H9 (cell line): Measurements from ENCODE around the gene MYO5B. TPM values are rescaled to one million over a fixed set of nuclear protein-coding genes. Genes with fewer than 3 reads are reported as not detected.

Experiments used
- DNase-seq: peaks from one replicate; pipeline ENCODE4 v3.0.0-alpha.2; 2017
- H2AFZ ChIP-seq: one replicate; pipeline ENCODE4 v1.6.1; 2013; ENCODE audit warnings: mild to moderate bottlenecking, low read length, control low read depth, moderate library complexity
- H2AK5ac ChIP-seq: 2 replicates; pipeline ENCODE4 v1.6.1; 2013; ENCODE audit warnings: low read length, control low read depth, mixed read lengths; ENCODE audit not compliant: insufficient read length
- H2BK120ac ChIP-seq: one replicate; pipeline ENCODE4 v1.6.1; 2013; ENCODE audit warnings: low read depth, mild to moderate bottlenecking, low read length, control low read depth, inconsistent platforms; ENCODE audit not compliant: poor library complexity, severe bottlenecking
- H2BK12ac ChIP-seq: 2 replicates; pipeline ENCODE4 v1.6.1; 2013; ENCODE audit warnings: low read length, control low read depth, mixed read lengths, low read depth; ENCODE audit not compliant: insufficient read length
- H2BK15ac ChIP-seq: 2 replicates; pipeline ENCODE4 v1.6.1; 2013; ENCODE audit warnings: low read depth, low read length, control low read depth
- H2BK20ac ChIP-seq: one replicate; pipeline ENCODE4 v1.6.1; 2013; ENCODE audit warnings: low read depth, mild to moderate bottlenecking, low read length, control low read depth, inconsistent platforms; ENCODE audit not compliant: poor library complexity, severe bottlenecking
- H2BK5ac ChIP-seq: 2 replicates; pipeline ENCODE4 v1.6.1; 2013; ENCODE audit warnings: low read length, control low read depth, mixed read lengths; ENCODE audit not compliant: insufficient read length
- H3K14ac ChIP-seq: 2 replicates; pipeline ENCODE4 v1.6.1; 2013; ENCODE audit warnings: low read length, control low read depth; ENCODE audit not compliant: insufficient read depth
- H3K18ac ChIP-seq: 2 replicates; pipeline ENCODE4 v1.6.1; 2013; ENCODE audit warnings: low read depth, mild to moderate bottlenecking, mixed read lengths, low read length, control low read depth; ENCODE audit not compliant: insufficient read length
- H3K23ac ChIP-seq: 2 replicates; pipeline ENCODE4 v1.6.1; 2013; ENCODE audit warnings: low read length, control low read depth, mixed read lengths, low read depth; ENCODE audit not compliant: insufficient read length
- H3K23me2 ChIP-seq: 2 replicates; pipeline ENCODE4 v1.6.1; 2013; ENCODE audit warnings: low read depth, mild to moderate bottlenecking, mixed read lengths, low read length, control low read depth; ENCODE audit not compliant: insufficient read length, poor library complexity, severe bottlenecking
- H3K27ac ChIP-seq: 2 replicates; pipeline ENCODE4 v1.5.1; 2013; ENCODE audit warnings: low read length, control low read depth, mixed read lengths, low read depth; ENCODE audit not compliant: insufficient read length
- H3K27me3 ChIP-seq: 2 replicates; pipeline ENCODE4 v1.6.1; 2013; ENCODE audit warnings: low read length, control low read depth, inconsistent platforms; ENCODE audit not compliant: insufficient read depth
- H3K4ac ChIP-seq: 2 replicates; pipeline ENCODE4 v1.6.1; 2013; ENCODE audit warnings: low read depth, mild to moderate bottlenecking, control low read depth, inconsistent platforms, low read length, moderate library complexity
- H3K4me1 ChIP-seq: 2 replicates; pipeline ENCODE4 v1.6.1; 2013; ENCODE audit warnings: low read length, control low read depth, inconsistent platforms; ENCODE audit not compliant: insufficient read depth
- H3K4me2 ChIP-seq: 2 replicates; pipeline ENCODE4 v1.6.1; 2013; ENCODE audit warnings: low read length, control low read depth, mixed read lengths; ENCODE audit not compliant: insufficient read length, insufficient read depth
- H3K56ac ChIP-seq: 2 replicates; pipeline ENCODE4 v1.6.1; 2013; ENCODE audit warnings: low read depth, mild to moderate bottlenecking, mixed read lengths, low read length, control low read depth; ENCODE audit not compliant: insufficient read length
- H3K79me1 ChIP-seq: 2 replicates; pipeline ENCODE4 v1.6.1; 2013; ENCODE audit warnings: low read depth, mild to moderate bottlenecking, moderate library complexity, low read length, control low read depth, inconsistent platforms; ENCODE audit not compliant: insufficient read depth, poor library complexity, severe bottlenecking
- H3K79me2 ChIP-seq: 2 replicates; pipeline ENCODE4 v1.6.1; 2013; ENCODE audit warnings: low read length, control low read depth, inconsistent platforms; ENCODE audit not compliant: insufficient read depth
- H3K9ac ChIP-seq: 2 replicates; pipeline ENCODE4 v1.6.1; 2013; ENCODE audit warnings: low read length, control low read depth, mixed read lengths; ENCODE audit not compliant: insufficient read length; ENCODE audit errors: extremely low read depth
- H3K9me3 ChIP-seq: one replicate; pipeline ENCODE4 v1.6.1; 2013; ENCODE audit warnings: low read depth, low read length, inconsistent platforms; ENCODE audit not compliant: control insufficient read depth
- H3T11ph ChIP-seq: one replicate; pipeline ENCODE4 v1.6.1; 2013; ENCODE audit warnings: mild to moderate bottlenecking, low read length, control low read depth, inconsistent platforms
- H4K20me1 ChIP-seq: one replicate; pipeline ENCODE4 v1.6.1; 2013; ENCODE audit not compliant: control insufficient read depth, insufficient read length, insufficient read depth
- H4K5ac ChIP-seq: 2 replicates; pipeline ENCODE4 v1.6.1; 2013; ENCODE audit warnings: low read depth, mild to moderate bottlenecking, mixed read lengths, low read length, control low read depth; ENCODE audit not compliant: insufficient read length
- H4K8ac ChIP-seq: replicated peaks from 2 replicates; pipeline ENCODE4 v1.6.1; 2013; ENCODE audit warnings: low read length, control low read depth, mixed read lengths, low read depth; ENCODE audit not compliant: insufficient read length
- H4K91ac ChIP-seq: 2 replicates; pipeline ENCODE4 v1.6.1; 2013; ENCODE audit warnings: low read depth, mild to moderate bottlenecking, moderate library complexity, mixed read lengths, low read length, control low read depth; ENCODE audit not compliant: insufficient read length
- H3K27ac Mint-ChIP-seq, 3 experiments: 2 replicates in 2 of 3; 3 replicates in 1 of 3; pipeline ENCODE4 v1.8.0; 2020 to 2021; ENCODE audit warnings: mixed read lengths in 3 of 3, mild to moderate bottlenecking in 1 of 3, moderate library complexity in 1 of 3
- H3K27me3 Mint-ChIP-seq: 2 replicates; pipeline ENCODE4 v1.8.0; 2021; ENCODE audit warnings: low read depth, mild to moderate bottlenecking, moderate library complexity, mixed read lengths
- H3K36me3 Mint-ChIP-seq, 3 experiments: 2 replicates in 2 of 3; 3 replicates in 1 of 3; pipeline ENCODE4 v1.8.0; 2020 to 2021; ENCODE audit warnings: low read depth in 3 of 3, mixed read lengths in 3 of 3; ENCODE audit not compliant: insufficient read depth in 1 of 3
- H3K4me1 Mint-ChIP-seq, 2 experiments: 2 replicates each; pipeline ENCODE4 v1.8.0; 2020; ENCODE audit warnings: mixed read lengths in 2 of 2
- H3K4me3 Mint-ChIP-seq, 2 experiments: 2 replicates in 1 of 2; 3 replicates in 1 of 2; pipeline ENCODE4 v1.8.0; 2020 to 2021; ENCODE audit warnings: mild to moderate bottlenecking in 2 of 2, mixed read lengths in 2 of 2, moderate library complexity in 1 of 2
- H3K9me3 Mint-ChIP-seq, 2 experiments: 2 replicates in 1 of 2; 3 replicates in 1 of 2; pipeline ENCODE4 v1.8.0; 2020; ENCODE audit warnings: mild to moderate bottlenecking in 2 of 2, mixed read lengths in 2 of 2, moderate library complexity in 1 of 2
- CTCF ChIP-seq: fragments of 200-600 bp; sonication (generic); conservative IDR thresholded peaks from 3 replicates; pipeline ENCODE4 v1.8.0; 2021; ENCODE audit warnings: antibody characterized with exemption, mild to moderate bottlenecking
- WGBS: extraction: QIAGEN DNeasy Blood & Tissue Kit; methylation state at CpG from one replicate; pipeline ENCODE4 v1.1.7; 2013; ENCODE audit warnings: missing lambda C conversion rate, low lambda C conversion rate, mixed read lengths; ENCODE audit not compliant: insufficient read length; ENCODE audit errors: extremely low coverage; 5-methylcytosine and 5-hydroxymethylcytosine counted together
- total RNA-seq: library from RNA; stranded (reverse); gene quantifications from 2 replicates; pipeline ENCODE4 v1.2.1, GENCODE V29; 2021

The MYO5B gene
- total RNA-seq, 1 experiment from 2014 or later = 9.3 TPM

GRCh38 chr18:49967171-49967570, 227.8 kb downstream of the MYO5B start:
- H3K79me1 ChIP-seq = no peaks in the 10 kb centered on the region
- H4K8ac ChIP-seq = no peak overlapping the region
- no peaks in the 10 kb centered on the region for H3K79me2 ChIP-seq
- no CpG with 5 or more reads among the region's 4 CpGs for WGBS
- H4K91ac ChIP-seq = no peak overlapping the region
- H3K14ac ChIP-seq = no peak overlapping the region
- H3K27me3 ChIP-seq = no peaks in the 10 kb centered on the region
- no peak overlapping the region for H3K4ac ChIP-seq
- TF ChIP-seq CTCF = no peak
- H4K20me1 ChIP-seq = no peaks in the 10 kb centered on the region
- no peak overlapping the region for H3K27ac Mint-ChIP-seq
- no peak overlapping the region for H4K5ac ChIP-seq
- H3K9me3 Mint-ChIP-seq = no peaks in the 10 kb centered on the region
- H3K56ac ChIP-seq = no peak overlapping the region
- H2BK15ac ChIP-seq = no peak overlapping the region
- no peak overlapping the region for H2BK5ac ChIP-seq
- no peak overlapping the region for H2AK5ac ChIP-seq
- H3K27me3 Mint-ChIP-seq = no peaks in the 10 kb centered on the region; the same call in 1 of the 2 replicates
- H3K23me2 ChIP-seq = no peaks in the 10 kb centered on the region
- no peak overlapping the region for H2AFZ ChIP-seq
- no peak overlapping the region for H2BK120ac ChIP-seq
- no peaks in the 10 kb centered on the region; a peak in 1 of 7 replicates for H3K36me3 Mint-ChIP-seq
- no peak overlapping the region for H2BK12ac ChIP-seq
- H3K4me1 ChIP-seq = no peaks in the 10 kb centered on the region
- H3K4me3 Mint-ChIP-seq = no peak overlapping the region
- H3K4me1 Mint-ChIP-seq = no peaks in the 10 kb centered on the region
- no peak overlapping the region for H3K23ac ChIP-seq
- H3T11ph ChIP-seq = no peak overlapping the region
- no peaks in the 10 kb centered on the region for H3K9me3 ChIP-seq
- H3K27ac ChIP-seq = no peak overlapping the region
- H3K4me2 ChIP-seq = no peak overlapping the region
- H2BK20ac ChIP-seq = no peak overlapping the region
- H3K18ac ChIP-seq = no peak overlapping the region
- H3K9ac ChIP-seq = no peak overlapping the region
- DNase-seq = no peak
